ENCODE measurements around the gene RFX2.

GRCh38 chr19:6156033-6156432, 45.7 kb upstream of the RFX2 start:
- TF ChIP-seq POLR2A (IDR thresholded peaks at IDR 0.05) (no peak), CTCF (IDR thresholded peaks at IDR 0.05) (no peak), POLR2AphosphoS5 (IDR thresholded peaks at IDR 0.05) (no peak)

Measured in breast epithelium (tissue), 3 donors.